H9 (cell line): ENCODE measurements around the gene GSN. TPM values are rescaled to one million over a fixed set of nuclear protein-coding genes. Genes with fewer than 3 reads are reported as not detected.

Source experiments
- DNase-seq: peaks from one replicate; pipeline ENCODE4 v3.0.0-alpha.2; 2017
- H2AFZ ChIP-seq: one replicate; pipeline ENCODE4 v1.6.1; 2013; ENCODE audit warnings: mild to moderate bottlenecking, low read length, control low read depth, moderate library complexity
- H2AK5ac ChIP-seq: 2 replicates; pipeline ENCODE4 v1.6.1; 2013; ENCODE audit warnings: low read length, control low read depth, mixed read lengths; ENCODE audit not compliant: insufficient read length
- H2BK120ac ChIP-seq: one replicate; pipeline ENCODE4 v1.6.1; 2013; ENCODE audit warnings: low read depth, mild to moderate bottlenecking, low read length, control low read depth, inconsistent platforms; ENCODE audit not compliant: poor library complexity, severe bottlenecking
- H2BK12ac ChIP-seq: 2 replicates; pipeline ENCODE4 v1.6.1; 2013; ENCODE audit warnings: low read length, control low read depth, mixed read lengths, low read depth; ENCODE audit not compliant: insufficient read length
- H2BK15ac ChIP-seq: 2 replicates; pipeline ENCODE4 v1.6.1; 2013; ENCODE audit warnings: low read depth, low read length, control low read depth
- H2BK20ac ChIP-seq: one replicate; pipeline ENCODE4 v1.6.1; 2013; ENCODE audit warnings: low read depth, mild to moderate bottlenecking, low read length, control low read depth, inconsistent platforms; ENCODE audit not compliant: poor library complexity, severe bottlenecking
- H2BK5ac ChIP-seq: 2 replicates; pipeline ENCODE4 v1.6.1; 2013; ENCODE audit warnings: low read length, control low read depth, mixed read lengths; ENCODE audit not compliant: insufficient read length
- H3K14ac ChIP-seq: 2 replicates; pipeline ENCODE4 v1.6.1; 2013; ENCODE audit warnings: low read length, control low read depth; ENCODE audit not compliant: insufficient read depth
- H3K18ac ChIP-seq: 2 replicates; pipeline ENCODE4 v1.6.1; 2013; ENCODE audit warnings: low read depth, mild to moderate bottlenecking, mixed read lengths, low read length, control low read depth; ENCODE audit not compliant: insufficient read length
- H3K23ac ChIP-seq: 2 replicates; pipeline ENCODE4 v1.6.1; 2013; ENCODE audit warnings: low read length, control low read depth, mixed read lengths, low read depth; ENCODE audit not compliant: insufficient read length
- H3K23me2 ChIP-seq: 2 replicates; pipeline ENCODE4 v1.6.1; 2013; ENCODE audit warnings: low read depth, mild to moderate bottlenecking, mixed read lengths, low read length, control low read depth; ENCODE audit not compliant: insufficient read length, poor library complexity, severe bottlenecking
- H3K27ac ChIP-seq: 2 replicates; pipeline ENCODE4 v1.5.1; 2013; ENCODE audit warnings: low read length, control low read depth, mixed read lengths, low read depth; ENCODE audit not compliant: insufficient read length
- H3K27me3 ChIP-seq: 2 replicates; pipeline ENCODE4 v1.6.1; 2013; ENCODE audit warnings: low read length, control low read depth, inconsistent platforms; ENCODE audit not compliant: insufficient read depth
- H3K4ac ChIP-seq: 2 replicates; pipeline ENCODE4 v1.6.1; 2013; ENCODE audit warnings: low read depth, mild to moderate bottlenecking, control low read depth, inconsistent platforms, low read length, moderate library complexity
- H3K4me1 ChIP-seq: 2 replicates; pipeline ENCODE4 v1.6.1; 2013; ENCODE audit warnings: low read length, control low read depth, inconsistent platforms; ENCODE audit not compliant: insufficient read depth
- H3K4me2 ChIP-seq: 2 replicates; pipeline ENCODE4 v1.6.1; 2013; ENCODE audit warnings: low read length, control low read depth, mixed read lengths; ENCODE audit not compliant: insufficient read length, insufficient read depth
- H3K56ac ChIP-seq: 2 replicates; pipeline ENCODE4 v1.6.1; 2013; ENCODE audit warnings: low read depth, mild to moderate bottlenecking, mixed read lengths, low read length, control low read depth; ENCODE audit not compliant: insufficient read length
- H3K79me1 ChIP-seq: 2 replicates; pipeline ENCODE4 v1.6.1; 2013; ENCODE audit warnings: low read depth, mild to moderate bottlenecking, moderate library complexity, low read length, control low read depth, inconsistent platforms; ENCODE audit not compliant: insufficient read depth, poor library complexity, severe bottlenecking
- H3K79me2 ChIP-seq: 2 replicates; pipeline ENCODE4 v1.6.1; 2013; ENCODE audit warnings: low read length, control low read depth, inconsistent platforms; ENCODE audit not compliant: insufficient read depth
- H3K9ac ChIP-seq: 2 replicates; pipeline ENCODE4 v1.6.1; 2013; ENCODE audit warnings: low read length, control low read depth, mixed read lengths; ENCODE audit not compliant: insufficient read length; ENCODE audit errors: extremely low read depth
- H3K9me3 ChIP-seq: one replicate; pipeline ENCODE4 v1.6.1; 2013; ENCODE audit warnings: low read depth, low read length, inconsistent platforms; ENCODE audit not compliant: control insufficient read depth
- H3T11ph ChIP-seq: one replicate; pipeline ENCODE4 v1.6.1; 2013; ENCODE audit warnings: mild to moderate bottlenecking, low read length, control low read depth, inconsistent platforms
- H4K20me1 ChIP-seq: one replicate; pipeline ENCODE4 v1.6.1; 2013; ENCODE audit not compliant: control insufficient read depth, insufficient read length, insufficient read depth
- H4K5ac ChIP-seq: 2 replicates; pipeline ENCODE4 v1.6.1; 2013; ENCODE audit warnings: low read depth, mild to moderate bottlenecking, mixed read lengths, low read length, control low read depth; ENCODE audit not compliant: insufficient read length
- H4K8ac ChIP-seq: replicated peaks from 2 replicates; pipeline ENCODE4 v1.6.1; 2013; ENCODE audit warnings: low read length, control low read depth, mixed read lengths, low read depth; ENCODE audit not compliant: insufficient read length
- H4K91ac ChIP-seq: 2 replicates; pipeline ENCODE4 v1.6.1; 2013; ENCODE audit warnings: low read depth, mild to moderate bottlenecking, moderate library complexity, mixed read lengths, low read length, control low read depth; ENCODE audit not compliant: insufficient read length
- H3K27ac Mint-ChIP-seq, 3 experiments: 2 replicates in 2 of 3; 3 replicates in 1 of 3; pipeline ENCODE4 v1.8.0; 2020 to 2021; ENCODE audit warnings: mixed read lengths in 3 of 3, mild to moderate bottlenecking in 1 of 3, moderate library complexity in 1 of 3
- H3K27me3 Mint-ChIP-seq: 2 replicates; pipeline ENCODE4 v1.8.0; 2021; ENCODE audit warnings: low read depth, mild to moderate bottlenecking, moderate library complexity, mixed read lengths
- H3K36me3 Mint-ChIP-seq, 3 experiments: 2 replicates in 2 of 3; 3 replicates in 1 of 3; pipeline ENCODE4 v1.8.0; 2020 to 2021; ENCODE audit warnings: low read depth in 3 of 3, mixed read lengths in 3 of 3; ENCODE audit not compliant: insufficient read depth in 1 of 3
- H3K4me1 Mint-ChIP-seq, 2 experiments: 2 replicates each; pipeline ENCODE4 v1.8.0; 2020; ENCODE audit warnings: mixed read lengths in 2 of 2
- H3K4me3 Mint-ChIP-seq, 2 experiments: 2 replicates in 1 of 2; 3 replicates in 1 of 2; pipeline ENCODE4 v1.8.0; 2020 to 2021; ENCODE audit warnings: mild to moderate bottlenecking in 2 of 2, mixed read lengths in 2 of 2, moderate library complexity in 1 of 2
- H3K9me3 Mint-ChIP-seq, 2 experiments: 2 replicates in 1 of 2; 3 replicates in 1 of 2; pipeline ENCODE4 v1.8.0; 2020; ENCODE audit warnings: mild to moderate bottlenecking in 2 of 2, mixed read lengths in 2 of 2, moderate library complexity in 1 of 2
- CTCF ChIP-seq: fragments of 200-600 bp; sonication (generic); conservative IDR thresholded peaks from 3 replicates; pipeline ENCODE4 v1.8.0; 2021; ENCODE audit warnings: antibody characterized with exemption, mild to moderate bottlenecking
- whole genome bisulfite sequencing: extraction: QIAGEN DNeasy Blood & Tissue Kit; methylation state at CpG from one replicate; pipeline ENCODE4 v1.1.7; 2013; ENCODE audit warnings: missing lambda C conversion rate, low lambda C conversion rate, mixed read lengths; ENCODE audit not compliant: insufficient read length; ENCODE audit errors: extremely low coverage; 5-methylcytosine and 5-hydroxymethylcytosine counted together
- total RNA-seq: library from RNA; stranded (reverse); gene quantifications from 2 replicates; pipeline ENCODE4 v1.2.1, GENCODE V29; 2021

GSN gene
- total RNA-seq, 1 experiment from 2014 or later, result 14.9 TPM

DNA sequence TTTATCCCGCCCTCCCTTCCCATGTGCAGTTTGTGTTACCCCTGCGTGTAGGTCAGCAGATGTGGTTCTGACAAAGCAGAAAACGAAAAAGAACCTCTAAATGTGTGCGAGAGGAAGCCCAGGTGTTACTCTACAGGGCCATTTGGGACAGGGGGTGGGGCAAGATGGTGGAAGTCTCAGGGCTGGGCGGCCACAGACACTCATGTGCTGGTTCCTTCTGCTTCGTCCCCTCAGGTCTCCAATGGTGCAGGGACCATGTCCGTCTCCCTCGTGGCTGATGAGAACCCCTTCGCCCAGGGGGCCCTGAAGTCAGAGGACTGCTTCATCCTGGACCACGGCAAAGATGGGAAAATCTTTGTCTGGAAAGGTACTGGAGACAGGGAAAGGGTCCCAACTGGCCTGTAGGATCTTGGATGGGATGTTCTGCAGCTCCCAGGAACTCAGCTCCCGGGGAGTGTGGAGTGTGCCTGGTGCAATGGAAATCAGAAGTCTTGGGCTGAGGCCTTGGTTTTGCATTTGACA is 49.0 kb downstream of the GSN start:
- WGBS, result no CpG with 5 or more reads among the region's 11 CpGs

More for the DNA sequence above, 49.0 kb downstream of the GSN start:
- no peak overlapping the region for H2BK20ac ChIP-seq
- H3K9ac ChIP-seq, result no peak overlapping the region
- Mint-ChIP-seq H3K4me3 (no peak overlapping the region), H3K4me1 (0 out of 4 replicates have a peak, but pooled peaks cover 0 to 4% of the 10 kb centered on the region in 2 experiments), H3K27me3 (peaks cover 8% of the 10 kb centered on the region), H3K9me3 (no peaks in the 10 kb centered on the region), H3K36me3 (peaks cover 0 to 7% (median 0%) of the 10 kb centered on the region in 3 experiments; a peak in 2 of 7 replicates), H3K27ac (no peak overlapping the region)
- no peak overlapping the region for H3T11ph ChIP-seq
- H3K9me3 ChIP-seq, result no peaks in the 10 kb centered on the region
- H3K4me1 ChIP-seq, result no peaks in the 10 kb centered on the region
- H3K4ac ChIP-seq, result no peak overlapping the region
- H3K18ac ChIP-seq, result no peak overlapping the region
- no peak overlapping the region for H2BK5ac ChIP-seq
- H3K23me2 ChIP-seq, result no peaks in the 10 kb centered on the region
- no peak overlapping the region for H3K4me2 ChIP-seq
- no peak overlapping the region for H3K56ac ChIP-seq
- H3K79me2 ChIP-seq, result no peaks in the 10 kb centered on the region
- H2AK5ac ChIP-seq, result no peak overlapping the region
- no peak overlapping the region for H4K91ac ChIP-seq
- H4K20me1 ChIP-seq, result no peaks in the 10 kb centered on the region
- TF ChIP-seq CTCF, result no peak
- no peak for DNase-seq
- H3K27me3 ChIP-seq, result no peaks in the 10 kb centered on the region
- no peak overlapping the region for H2BK120ac ChIP-seq
- H4K8ac ChIP-seq, result no peak overlapping the region
- no peaks in the 10 kb centered on the region for H3K79me1 ChIP-seq
- H2BK15ac ChIP-seq, result no peak overlapping the region
- no peak overlapping the region for H3K23ac ChIP-seq
- no peak overlapping the region for H4K5ac ChIP-seq
- H2AFZ ChIP-seq, result no peak overlapping the region
- H3K27ac ChIP-seq, result no peak overlapping the region
- no peak overlapping the region for H3K14ac ChIP-seq
- H2BK12ac ChIP-seq, result no peak overlapping the region
